Measurements from ENCODE around the gene KCNQ1OT1.

GRCh38 chr11:2744166-2744565 lies 44.4 kb upstream of the KCNQ1OT1 start:
- TF ChIP-seq CTCF (IDR thresholded peaks at IDR 0.05) (no peak), ZNF512 (CRISPR knock-in tag; IDR thresholded peaks at IDR 0.05; ENCODE audit: borderline replicate concordance) (no peak)
